CD1c-positive myeloid dendritic cell (primary cell): ENCODE measurements around the gene NUP62.

Experiments used
- DNase-seq: peaks from one replicate; pipeline ENCODE4 v3.0.0-alpha.2; 2016; ENCODE audit errors: extremely low spot score

Gene NUP62

DNA sequence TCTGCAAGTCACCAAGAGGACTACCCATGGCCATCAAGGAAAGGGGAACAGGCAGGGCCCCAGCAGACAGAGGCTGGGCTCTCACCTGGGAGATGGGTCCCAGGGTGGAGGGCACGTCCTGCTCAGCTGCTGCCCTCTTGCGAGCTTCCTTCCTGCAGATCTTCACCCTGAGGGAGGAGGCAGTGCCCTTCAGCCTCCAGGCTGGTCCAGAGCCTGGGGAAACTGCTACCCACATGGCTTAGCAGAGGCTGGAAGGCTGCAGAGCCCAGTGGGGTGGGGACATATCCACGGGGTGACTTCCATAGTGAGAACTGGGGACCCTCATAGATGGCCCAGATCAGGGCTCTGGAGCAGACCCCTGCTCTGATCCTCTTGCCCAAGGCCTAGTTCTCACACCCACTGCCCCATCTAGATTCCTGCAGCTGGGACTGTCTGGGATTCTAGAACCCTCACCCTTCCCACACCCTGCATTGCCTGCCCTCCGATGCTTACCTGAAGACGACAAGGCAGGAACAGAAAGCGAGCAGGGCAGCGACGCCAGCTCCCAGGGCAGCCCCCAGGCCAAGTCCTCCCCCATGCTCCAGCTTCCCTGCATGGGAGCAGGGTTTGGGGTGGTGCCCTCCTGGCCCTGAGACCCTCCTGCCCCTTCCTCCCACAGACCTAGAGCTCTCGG is 22.6 kb upstream of the NUP62 start:
- no peak for DNase-seq

DNA sequence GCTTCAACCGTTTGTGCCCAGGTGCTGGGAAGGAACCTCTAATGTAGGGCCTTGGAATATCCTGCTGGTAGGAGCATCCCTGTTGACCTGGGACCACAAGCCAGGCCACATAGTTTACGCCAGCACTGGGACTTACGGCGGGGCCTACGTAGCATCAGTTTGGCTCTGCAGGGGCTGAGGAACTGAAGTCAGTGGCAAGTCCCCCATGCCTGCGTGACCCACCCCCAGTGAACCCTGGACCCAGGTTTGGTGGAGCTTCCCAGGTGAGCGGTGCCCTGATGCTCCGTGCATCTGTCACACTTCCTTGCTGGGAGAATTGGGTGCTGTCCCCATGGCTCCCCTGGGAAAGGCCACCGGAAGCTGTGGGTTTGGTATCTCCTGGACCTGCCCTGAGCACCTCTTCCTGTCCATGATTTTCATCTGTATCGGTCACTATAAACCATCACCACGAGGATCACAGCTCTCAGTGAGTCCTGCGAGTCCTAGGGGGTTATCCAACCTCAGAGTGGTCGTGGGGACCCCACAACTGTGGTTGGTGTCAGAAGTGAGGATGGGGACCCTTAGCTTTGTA is 21.7 kb upstream of the NUP62 start:
- no peak for DNase-seq

DNA sequence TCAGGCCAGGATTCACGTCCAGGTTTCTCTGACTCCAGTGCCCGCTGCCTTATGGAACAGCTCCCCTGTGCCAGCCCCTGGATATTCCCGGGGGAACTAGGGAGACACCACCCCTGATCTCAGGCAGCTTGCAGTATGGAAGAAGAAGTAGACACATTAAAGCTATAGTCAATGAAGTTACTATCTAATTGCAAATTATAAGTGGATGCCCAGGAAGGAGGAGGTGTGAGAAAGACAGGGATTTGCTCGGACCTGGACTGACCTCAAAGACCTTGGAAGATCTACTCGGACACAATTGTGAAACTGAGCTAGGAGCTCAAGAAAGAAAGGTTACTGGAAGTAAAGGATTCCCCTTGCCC is 21.3 kb upstream of the NUP62 start:
- DNase-seq = no peak

DNA sequence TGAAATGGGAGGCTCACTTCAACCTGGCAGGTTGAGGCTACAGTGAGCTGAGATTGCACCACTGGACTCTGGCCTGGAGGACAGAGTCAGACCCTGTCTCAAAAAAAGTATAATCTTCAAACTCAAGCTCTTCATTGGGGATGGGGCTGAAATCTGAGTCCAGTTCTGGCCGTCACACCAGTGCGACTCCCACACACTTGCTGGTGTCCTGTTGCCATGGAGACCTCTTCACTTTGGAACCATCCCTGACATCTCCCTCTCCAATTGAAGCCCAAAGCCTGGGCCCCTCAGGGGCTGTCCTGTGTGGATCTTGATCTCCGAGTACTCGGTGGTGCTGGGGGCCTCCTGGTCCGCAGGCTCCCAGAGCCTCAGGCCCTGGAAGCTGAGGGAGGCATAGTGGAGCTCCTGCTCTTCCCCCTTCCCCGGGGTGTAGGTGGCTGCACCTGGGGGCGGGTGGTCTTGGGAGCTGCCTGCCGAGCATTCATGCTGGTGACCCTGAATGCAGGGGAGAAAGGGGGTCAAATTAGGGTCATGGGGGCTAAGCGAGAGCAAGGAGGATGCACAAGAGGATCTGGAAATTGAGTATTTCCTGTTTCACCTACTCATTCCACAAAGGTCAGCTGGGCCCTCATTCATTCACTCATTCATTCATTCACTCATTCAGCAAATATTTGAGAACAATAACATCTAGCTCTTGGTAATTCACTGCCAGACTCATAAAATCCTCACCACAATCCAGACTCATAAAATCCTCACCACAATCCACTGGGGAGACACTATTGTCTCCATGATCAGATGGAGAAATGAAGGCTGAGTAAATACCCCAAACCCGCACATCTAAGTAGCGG is 20.7 kb upstream of the NUP62 start:
- no peak for DNase-seq

DNA sequence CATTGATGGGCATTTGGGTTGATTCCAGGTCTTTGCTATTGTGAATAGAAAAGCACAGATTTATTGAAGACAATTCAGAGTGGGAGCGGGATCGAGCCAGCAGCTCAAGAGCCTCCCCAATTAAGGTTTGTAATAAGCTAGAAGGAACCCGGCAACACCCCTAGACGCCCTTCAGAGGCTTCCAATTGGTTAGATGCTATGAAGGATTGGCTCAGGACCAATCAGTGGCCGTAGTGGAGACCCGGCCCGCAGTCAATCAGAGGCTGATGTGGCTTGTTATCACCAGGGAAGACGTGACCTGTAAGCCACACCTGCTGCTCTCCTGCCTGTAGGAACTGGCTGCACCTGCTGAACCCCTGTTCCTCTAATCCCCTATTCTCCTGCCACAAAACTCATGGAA is 17.1 kb upstream of the NUP62 start:
- DNase-seq = no peak

DNA sequence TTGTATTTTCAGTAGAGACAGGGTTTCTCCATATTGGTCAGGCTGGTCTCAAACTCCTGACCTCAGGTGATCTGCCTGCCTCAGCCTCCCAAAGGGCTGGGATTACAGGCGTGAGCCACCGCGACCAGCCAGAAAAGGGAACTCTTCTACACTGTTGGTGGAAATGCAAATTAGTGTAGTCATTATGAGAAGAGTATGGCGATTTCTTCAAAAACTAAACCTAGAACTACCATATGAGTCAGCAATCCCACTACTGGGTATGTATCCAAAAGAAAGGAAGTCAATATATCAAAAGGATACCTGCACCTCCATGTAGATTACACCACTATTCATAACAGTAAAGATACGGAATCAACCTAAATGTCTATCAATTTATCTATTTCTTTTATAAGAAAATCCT is 15.3 kb upstream of the NUP62 start:
- peak; percentile 85 for DNase-seq

DNA sequence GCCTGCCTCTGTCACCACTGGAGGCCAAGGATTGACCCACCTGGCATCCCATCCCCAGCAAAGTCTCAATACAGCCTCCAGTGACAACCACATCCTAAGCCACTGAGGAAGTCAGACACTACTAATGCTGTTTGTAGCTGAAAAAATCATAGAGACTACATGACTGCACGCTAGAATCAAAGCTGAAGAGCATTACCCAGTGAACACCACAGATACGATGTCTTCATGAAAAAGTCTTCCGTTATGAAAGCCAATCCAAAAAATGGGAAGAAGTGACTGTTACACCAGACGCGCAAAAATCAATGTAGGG is 11.1 kb upstream of the NUP62 start:
- DNase-seq = no peak

DNA sequence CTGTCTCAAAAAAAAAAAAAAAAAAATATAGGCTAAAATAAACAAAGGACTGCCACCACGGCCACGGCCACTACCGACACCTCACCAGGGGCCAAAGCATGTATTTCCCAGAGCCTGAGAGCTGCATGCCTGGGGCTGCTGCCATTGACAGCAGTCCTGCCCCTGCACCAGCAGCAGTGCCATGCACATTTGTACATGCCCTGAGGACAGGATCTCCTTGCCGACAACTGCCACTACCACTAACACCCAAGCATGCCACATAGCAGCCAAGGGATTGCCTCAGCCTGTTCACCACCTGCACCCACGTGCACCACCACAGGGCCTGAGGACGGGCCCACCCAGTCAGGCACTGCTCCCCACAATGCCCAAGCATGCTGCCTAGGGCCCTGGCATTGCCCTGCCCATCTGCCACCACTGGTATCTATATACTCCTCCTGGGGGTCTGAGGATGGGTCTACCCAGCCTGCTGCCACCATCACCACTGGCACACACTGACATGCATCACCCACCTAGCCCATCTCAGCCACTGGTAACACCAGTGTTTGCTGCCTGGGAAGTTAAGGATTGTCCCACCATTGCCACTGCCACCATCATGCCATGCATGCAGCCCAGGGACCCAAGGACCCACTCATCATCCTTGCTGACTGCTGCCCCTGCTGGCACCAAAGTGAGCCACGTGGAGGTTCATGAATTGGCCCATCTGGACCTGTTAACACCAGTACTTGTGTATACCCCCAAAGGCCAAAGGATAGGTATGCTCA is 10.6 kb upstream of the NUP62 start:
- no peak for DNase-seq

DNA sequence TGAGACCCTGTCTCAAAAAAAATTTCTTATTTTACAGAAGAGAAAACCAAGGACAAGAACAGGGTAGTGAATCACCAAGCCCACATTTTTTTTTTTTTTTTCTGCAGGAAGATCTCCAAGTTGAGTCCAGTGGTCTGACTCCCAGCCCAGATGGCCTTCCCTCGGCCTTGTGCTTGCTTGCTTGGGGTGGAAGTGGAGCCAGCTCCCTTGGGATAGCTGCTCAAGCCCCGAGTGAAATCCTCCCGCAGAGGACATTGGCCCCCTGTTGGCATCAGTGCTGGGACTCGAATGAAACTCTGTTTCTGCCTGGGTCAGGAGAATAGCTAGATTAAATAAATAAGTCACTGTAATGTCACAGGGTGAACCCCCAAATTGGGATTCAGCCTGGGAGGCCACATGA is 9.4 kb upstream of the NUP62 start:
- no peak for DNase-seq

DNA sequence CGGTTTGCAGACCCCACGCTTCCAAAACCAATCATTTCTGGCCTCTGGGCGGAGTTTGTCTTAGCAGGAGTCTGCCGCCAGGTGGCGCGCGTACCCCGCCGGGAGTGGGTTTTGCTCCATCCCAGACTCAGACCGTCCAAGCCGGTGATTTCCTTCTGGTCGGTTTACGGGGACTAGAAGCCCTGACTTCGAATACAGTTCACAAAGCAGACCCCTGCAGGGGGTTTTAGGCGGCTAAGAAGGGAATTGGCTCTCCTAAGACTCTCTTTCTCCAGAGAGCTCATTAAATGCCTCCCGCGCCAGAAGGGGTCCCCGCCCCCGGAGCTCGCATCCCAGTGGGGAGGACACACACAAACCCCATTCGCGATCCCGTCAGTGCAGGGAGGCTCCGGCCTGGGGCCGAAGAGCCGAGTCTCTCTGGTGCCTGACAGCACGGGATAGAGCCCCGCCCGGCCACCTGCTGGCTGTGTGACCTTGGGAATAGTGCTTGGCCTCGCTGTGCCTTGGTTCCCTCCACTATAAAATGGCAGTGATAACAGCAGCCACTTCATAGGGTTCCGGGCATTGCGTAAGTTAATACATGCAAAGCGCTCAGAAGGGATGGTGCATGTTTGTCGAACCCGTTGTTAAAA is 8.6 kb upstream of the NUP62 start:
- peak; percentile 86 for DNase-seq

DNA sequence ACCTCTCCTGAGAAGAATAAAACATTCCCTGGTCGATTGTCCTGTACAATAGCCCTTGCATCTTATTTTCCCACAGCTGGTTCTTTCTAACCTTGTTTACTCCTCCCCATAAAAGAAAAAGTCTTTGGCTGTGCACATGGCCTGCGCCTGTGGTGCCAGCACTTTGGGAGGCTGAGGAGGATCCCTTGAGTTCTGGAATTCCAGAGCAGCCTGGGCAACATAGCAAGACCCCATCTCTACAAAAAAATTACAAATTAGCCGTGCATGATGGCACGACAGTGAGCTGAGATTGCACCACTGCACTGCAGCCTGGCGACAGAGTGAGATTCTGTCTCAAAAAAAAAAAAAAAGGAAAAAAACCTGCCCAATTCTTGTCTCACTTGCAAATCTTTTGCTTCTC is 7.2 kb upstream of the NUP62 start:
- no peak for DNase-seq

DNA sequence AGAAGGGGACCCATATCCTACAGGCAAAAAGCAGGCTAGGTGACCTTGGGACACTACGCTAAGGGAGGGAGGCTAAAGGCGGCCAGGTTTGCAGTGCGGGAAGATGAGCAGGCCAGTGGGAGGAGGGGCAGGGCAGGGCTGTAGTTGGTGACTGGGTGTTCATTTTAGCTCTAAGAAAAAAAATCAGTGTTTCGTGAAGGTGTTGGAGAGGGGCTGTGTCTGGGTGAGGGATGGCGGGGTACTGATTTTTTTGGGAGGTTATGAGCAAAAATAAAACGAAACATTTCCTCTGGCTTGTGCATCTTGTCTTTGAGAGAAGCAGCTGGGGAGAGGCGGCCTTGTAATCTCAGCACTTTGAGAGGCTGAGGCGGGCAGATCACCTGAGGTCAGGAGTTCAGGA is 4.3 kb upstream of the NUP62 start:
- DNase-seq = no peak

DNA sequence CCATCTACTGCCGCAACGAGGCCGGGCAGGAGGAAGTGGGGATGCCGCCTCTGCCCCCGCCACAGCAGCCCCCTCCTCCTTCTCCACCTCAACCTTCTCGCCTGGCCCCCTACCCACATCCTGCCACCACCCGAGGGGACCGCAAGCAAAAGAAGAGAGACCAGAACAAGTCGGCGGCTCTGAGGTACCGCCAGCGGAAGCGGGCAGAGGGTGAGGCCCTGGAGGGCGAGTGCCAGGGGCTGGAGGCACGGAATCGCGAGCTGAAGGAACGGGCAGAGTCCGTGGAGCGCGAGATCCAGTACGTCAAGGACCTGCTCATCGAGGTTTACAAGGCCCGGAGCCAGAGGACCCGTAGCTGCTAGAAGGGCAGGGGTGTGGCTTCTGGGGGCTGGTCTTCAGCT is 3.4 kb upstream of the NUP62 start:
- no peak for DNase-seq

DNA sequence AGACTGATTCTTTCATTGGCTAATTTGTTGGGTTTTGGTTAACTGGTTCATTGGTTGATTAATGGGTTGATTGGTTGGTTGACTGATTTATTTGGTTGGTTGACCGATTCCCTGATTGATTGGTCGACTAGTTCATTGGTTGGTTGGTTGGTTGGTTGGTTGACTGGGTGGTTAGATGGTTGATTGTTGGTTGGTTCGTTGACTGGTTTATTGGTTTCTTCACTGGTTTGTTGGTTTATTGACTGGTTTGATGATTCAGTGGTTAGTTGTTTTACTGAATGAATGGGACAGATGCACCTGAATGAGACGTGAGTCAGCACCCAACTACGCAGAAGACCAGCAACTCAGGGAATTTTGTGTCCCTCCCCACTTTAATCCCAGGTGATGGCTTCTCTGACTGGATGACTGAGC is 2.7 kb upstream of the NUP62 start:
- no peak for DNase-seq

DNA sequence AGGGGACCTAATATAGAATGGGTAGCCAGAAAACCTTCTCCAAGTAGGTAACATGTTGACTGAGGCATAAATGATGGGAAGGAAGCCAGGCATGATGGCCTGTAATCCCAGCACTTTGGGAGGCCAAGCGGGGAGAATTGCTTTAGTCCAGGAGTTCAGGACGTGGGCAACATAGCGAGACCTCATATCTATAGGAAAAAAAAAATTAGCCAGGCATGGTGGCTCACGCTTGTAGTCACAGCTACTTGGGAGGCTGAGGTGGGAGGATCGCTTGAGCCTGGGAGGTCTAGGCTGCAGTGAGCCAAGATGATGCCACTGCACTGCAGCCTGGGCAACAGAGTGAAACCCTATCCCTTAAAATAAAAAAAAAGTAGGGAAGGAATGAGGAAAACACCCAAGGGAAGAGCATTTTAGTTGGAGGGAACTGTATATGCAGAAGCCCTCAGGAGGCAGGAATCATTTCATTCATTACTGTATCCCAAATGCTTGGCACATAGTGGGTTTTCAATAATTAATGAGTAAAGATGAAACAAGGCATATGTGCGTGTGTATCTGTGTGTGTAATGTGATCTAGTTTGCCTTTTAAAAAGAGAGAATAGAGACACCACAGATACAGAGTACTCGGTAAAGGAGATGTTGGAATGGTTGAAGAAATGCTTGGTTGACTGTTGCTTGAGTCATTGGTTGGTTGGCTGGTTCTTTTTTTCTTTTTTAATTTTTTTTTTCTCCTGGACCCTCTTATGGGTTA is 2.2 kb upstream of the NUP62 start:
- DNase-seq = no peak

DNA sequence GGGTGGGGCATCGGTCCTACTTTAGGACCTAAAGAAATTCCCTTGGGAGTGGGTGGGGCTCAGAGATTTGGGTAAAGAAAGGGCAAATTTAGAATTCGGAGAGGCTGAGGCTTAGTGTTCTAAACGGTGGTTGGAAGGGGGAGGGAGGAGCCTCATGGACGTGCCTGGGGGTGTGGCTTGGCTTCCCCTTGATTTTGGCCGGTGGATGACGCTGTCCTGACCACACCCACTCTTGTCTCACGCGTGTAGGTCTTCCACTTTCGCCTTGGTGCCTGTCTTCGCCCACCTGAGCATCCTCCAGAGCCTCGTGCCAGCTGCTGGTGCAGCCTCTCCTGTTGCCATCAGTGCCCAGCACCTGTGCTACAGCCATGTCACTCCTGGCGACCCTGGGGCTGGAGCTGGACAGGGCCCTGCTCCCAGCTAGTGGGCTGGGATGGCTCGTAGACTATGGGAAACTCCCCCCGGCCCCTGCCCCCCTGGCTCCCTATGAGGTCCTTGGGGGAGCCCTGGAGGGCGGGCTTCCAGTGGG is 1.2 kb upstream of the NUP62 start:
- DNase-seq = peak; percentile 27

DNA sequence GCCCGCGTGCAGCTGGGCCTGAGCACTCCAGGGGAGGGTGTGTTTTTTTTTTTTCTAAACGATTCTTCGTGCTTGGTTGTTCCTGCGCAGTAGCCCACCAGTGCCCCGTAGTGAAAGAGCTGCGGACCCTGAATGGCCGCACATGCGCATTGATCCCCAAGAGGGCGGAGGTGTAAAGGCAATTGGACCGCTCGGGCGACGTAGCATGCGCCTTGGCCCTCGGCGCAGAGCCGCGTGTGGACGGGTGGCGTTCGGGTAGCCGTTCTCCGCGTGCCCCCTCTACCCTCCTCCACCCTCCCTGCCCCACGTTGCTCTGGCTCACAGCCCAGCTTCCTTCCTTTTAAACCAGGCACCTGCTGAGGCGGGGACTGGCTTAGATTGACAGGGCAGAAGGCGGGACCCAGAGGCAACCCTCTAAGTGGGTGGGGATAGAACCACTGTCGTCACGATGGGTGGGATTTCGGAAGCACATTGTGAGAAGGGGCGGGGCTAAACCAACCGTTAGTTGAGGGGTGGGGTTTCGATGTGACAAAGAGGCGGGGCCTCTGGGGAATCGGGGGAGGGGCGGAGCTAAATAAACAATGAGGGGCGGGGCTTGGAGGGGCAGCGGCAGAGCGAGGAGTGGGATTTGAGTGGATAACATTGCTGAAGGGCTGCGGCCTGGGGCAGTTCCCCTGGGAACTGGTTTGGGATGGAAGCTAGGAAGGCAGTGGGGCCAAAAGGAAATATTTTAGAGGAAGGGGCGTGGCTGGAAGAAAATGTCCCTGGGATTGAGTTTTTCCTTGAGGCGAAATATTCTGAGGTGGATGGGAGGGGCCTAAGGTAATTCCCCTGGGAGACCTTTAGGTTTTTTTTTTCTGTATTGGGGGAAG is 543 bp upstream of the NUP62 start:
- DNase-seq = peak; percentile 94

DNA sequence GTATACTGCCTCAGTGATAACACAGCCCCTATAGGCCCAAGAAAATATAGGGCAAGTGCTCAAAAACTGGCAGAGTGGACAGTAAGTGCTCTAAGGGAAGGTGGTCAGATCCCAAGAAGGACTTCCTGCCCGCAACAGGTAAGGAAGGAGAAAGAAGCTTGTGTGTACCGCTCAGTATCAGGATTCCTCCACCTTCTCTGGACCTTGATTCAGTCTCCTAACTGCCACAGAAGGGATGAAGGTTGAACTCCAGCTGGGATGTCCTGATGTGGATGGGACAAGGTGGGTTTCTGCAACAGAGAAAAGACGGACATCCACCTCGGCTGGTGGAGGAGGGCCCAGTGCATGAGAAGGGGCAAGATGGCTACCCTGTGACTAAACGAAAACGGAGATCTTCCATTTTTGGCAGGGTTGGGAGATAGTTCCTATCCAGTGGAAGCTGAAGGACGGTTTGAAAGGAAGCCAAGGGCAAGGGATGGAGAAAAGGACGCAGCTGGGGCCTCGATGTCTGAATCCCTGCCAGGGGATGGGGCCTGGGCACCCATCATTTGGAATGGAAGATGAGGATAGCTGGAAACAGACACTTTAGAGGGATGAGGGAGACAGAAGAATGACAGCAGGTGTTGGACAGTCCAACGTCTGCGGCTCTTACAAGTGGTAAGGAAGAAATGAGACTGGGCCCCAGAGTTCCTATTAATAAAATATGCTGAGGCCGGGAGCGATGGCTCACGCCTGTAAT is 1.6 kb downstream of the NUP62 start:
- DNase-seq = no peak

DNA sequence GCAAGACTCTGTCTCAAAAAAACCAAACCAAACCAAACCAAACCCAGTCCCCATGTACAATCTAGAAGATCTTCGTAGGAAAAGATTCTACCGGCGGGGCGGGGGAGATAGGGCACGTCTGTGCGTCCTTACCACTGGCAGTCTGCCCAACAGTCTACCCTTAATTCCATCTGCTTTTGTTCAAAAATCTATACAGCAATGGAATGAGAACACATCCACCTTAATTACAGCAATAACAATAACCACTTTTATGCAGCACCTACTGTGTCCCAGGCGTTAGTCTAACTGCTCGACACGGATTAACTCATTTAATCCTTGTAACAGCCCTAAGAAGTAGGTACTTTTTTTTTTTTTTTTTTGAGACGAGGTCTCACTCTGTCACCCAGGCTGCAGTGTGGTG is 2.8 kb downstream of the NUP62 start:
- no peak for DNase-seq

DNA sequence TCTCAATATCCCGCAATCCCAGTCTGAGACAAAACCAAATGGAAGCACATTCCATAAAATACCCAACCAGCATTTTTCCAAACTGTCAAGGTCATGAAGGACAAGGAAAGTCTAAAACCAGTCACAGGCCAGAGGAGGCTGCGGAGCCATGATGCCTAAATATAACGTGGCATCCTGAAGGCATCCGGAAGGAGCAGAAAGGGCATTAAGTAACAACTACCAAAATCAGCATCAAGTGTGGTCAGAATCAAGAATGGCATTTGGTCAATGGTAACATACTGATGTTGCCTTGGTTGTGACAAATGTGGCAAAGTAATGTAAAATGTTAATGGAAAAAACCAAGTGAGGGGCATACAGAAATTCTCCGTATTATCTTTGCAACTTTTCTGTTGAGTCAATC is 3.8 kb downstream of the NUP62 start:
- no peak for DNase-seq
